CD14-positive monocyte (primary cell): ENCODE measurements around the gene C5orf22. TPM values are rescaled to one million over a fixed set of nuclear protein-coding genes. Genes with fewer than 3 reads are reported as not detected.
A peak's percentile ranks its signal among the peaks of the same experiment; 100 is the strongest.

Experiments
- DNase-seq, 3 donors: peaks; one replicate each; pipeline ENCODE4 v3.0.0-alpha.2; 2011 to 2022
- H2AFZ ChIP-seq: 2 replicates; pipeline ENCODE4 v1.6.0; 2012; ENCODE audit warnings: mild to moderate bottlenecking, low read depth, low read length, inconsistent platforms; ENCODE audit not compliant: insufficient read depth, poor library complexity, severe bottlenecking
- H3K27ac ChIP-seq, 2 donors: 1 replicate in 1 of 2; 2 replicates in 1 of 2; pipeline ENCODE4 v1.5.1; 2012 to 2013; ENCODE audit warnings: low read length in 2 of 2, control low read depth in 1 of 2, inconsistent platforms in 1 of 2, low read depth in 1 of 2, mild to moderate bottlenecking in 1 of 2
- H3K27me3 ChIP-seq, 2 donors: one replicate each; pipeline versions ENCODE4 v1.6.0 to v1.6.1; 2011 to 2013; ENCODE audit warnings: low read length in 2 of 2; ENCODE audit not compliant: control insufficient read depth in 2 of 2, insufficient read depth in 2 of 2
- H3K36me3 ChIP-seq, 2 donors: replicated peaks in 1 of 2; 1 replicate in 1 of 2; 2 replicates in 1 of 2; pipeline versions ENCODE4 v1.5.1 to v1.6.1; 2012 to 2013; ENCODE audit warnings: low read length in 2 of 2, control low read depth in 1 of 2, inconsistent platforms in 1 of 2, mild to moderate bottlenecking in 1 of 2; ENCODE audit not compliant: insufficient read depth in 2 of 2, control insufficient read depth in 1 of 2
- H3K4me1 ChIP-seq, 2 donors: 1 replicate in 1 of 2; 2 replicates in 1 of 2; pipeline versions ENCODE4 v1.5.1 to v1.6.1; 2012 to 2013; ENCODE audit warnings: low read length in 2 of 2, control low read depth in 1 of 2, inconsistent platforms in 1 of 2, mild to moderate bottlenecking in 1 of 2, moderate library complexity in 1 of 2; ENCODE audit not compliant: insufficient read depth in 2 of 2, control insufficient read depth in 1 of 2
- H3K4me2 ChIP-seq: replicated peaks from 2 replicates; pipeline ENCODE3; 2012; ENCODE audit warnings: low read length, moderate library complexity, mild to moderate bottlenecking; ENCODE audit not compliant: poor library complexity, severe bottlenecking; ENCODE audit errors: extremely low read depth
- H3K4me3 ChIP-seq, 3 experiments: fragments of 200-600 bp in 1 of 3; sonication (generic) in 1 of 3; replicated peaks in 1 of 3; 1 replicate in 2 of 3; 2 replicates in 1 of 3; pipeline ENCODE4 v1.5.1; 2011 to 2013; ENCODE audit warnings: low read length in 3 of 3, mild to moderate bottlenecking in 3 of 3, control low read depth in 2 of 3, low read depth in 2 of 3, inconsistent platforms in 1 of 3, moderate library complexity in 1 of 3
- H3K79me2 ChIP-seq: 2 replicates; pipeline ENCODE4 v1.6.0; 2012; ENCODE audit warnings: mild to moderate bottlenecking, control low read depth, inconsistent platforms, low read length, moderate library complexity; ENCODE audit not compliant: insufficient read depth
- H3K9ac ChIP-seq: 2 replicates; pipeline ENCODE4 v1.6.0; 2017; ENCODE audit warnings: low read length, mild to moderate bottlenecking; ENCODE audit not compliant: insufficient read depth, poor library complexity, severe bottlenecking
- H3K9me3 ChIP-seq, 2 donors: replicated peaks in 1 of 2; 1 replicate in 1 of 2; 2 replicates in 1 of 2; pipeline versions ENCODE4 v1.5.1 to v1.6.1; 2012 to 2013; ENCODE audit warnings: low read length in 2 of 2, control low read depth in 1 of 2; ENCODE audit not compliant: control insufficient read depth in 1 of 2, insufficient read depth in 1 of 2
- H4K20me1 ChIP-seq: 2 replicates; pipeline ENCODE4 v1.6.0; 2012; ENCODE audit warnings: mild to moderate bottlenecking, low read length, control low read depth, moderate library complexity; ENCODE audit not compliant: insufficient read depth
- H3K27ac Mint-ChIP-seq, 7 donors: one replicate each; pipeline ENCODE4 v1.8.0; 2020; ENCODE audit warnings: mild to moderate bottlenecking in 7 of 7, mixed read lengths in 7 of 7, moderate library complexity in 6 of 7, inconsistent platforms in 2 of 7
- H3K27me3 Mint-ChIP-seq, 3 donors: one replicate each; pipeline ENCODE4 v1.8.0; 2021 to 2022; ENCODE audit warnings: low read depth in 3 of 3, mild to moderate bottlenecking in 3 of 3, mixed read lengths in 3 of 3, moderate library complexity in 3 of 3, inconsistent platforms in 1 of 3
- H3K36me3 Mint-ChIP-seq, 2 donors: one replicate each; pipeline ENCODE4 v1.8.0; 2020; ENCODE audit warnings: mixed read lengths in 2 of 2, inconsistent platforms in 1 of 2, mild to moderate bottlenecking in 1 of 2
- H3K4me1 Mint-ChIP-seq: one replicate; pipeline ENCODE4 v1.8.0; 2020; ENCODE audit warnings: mild to moderate bottlenecking, mixed read lengths
- H3K4me3 Mint-ChIP-seq, 2 donors: one replicate each; pipeline ENCODE4 v1.8.0; 2020; ENCODE audit warnings: mild to moderate bottlenecking in 2 of 2, mixed read lengths in 2 of 2, moderate library complexity in 1 of 2
- H3K9me3 Mint-ChIP-seq, 7 donors: one replicate each; pipeline ENCODE4 v1.8.0; 2020 to 2022; ENCODE audit warnings: mixed read lengths in 7 of 7, mild to moderate bottlenecking in 6 of 7, moderate library complexity in 6 of 7, inconsistent platforms in 2 of 7
- WGBS: methylation state at CpG from one replicate; pipeline ENCODE4 v1.1.5; 2013; ENCODE audit warnings: missing lambda C conversion rate; ENCODE audit not compliant: insufficient coverage; 5-methylcytosine and 5-hydroxymethylcytosine counted together
- intact Hi-C, 2 donors: fragments of 100-400 bp; cut with micrococcal nuclease; formaldehyde crosslinking; loops; one replicate each; pipeline versions ENCODE4 v1.15.0 to v1.15.1; 2023
- polyA plus RNA-seq, 3 donors: library from polyadenylated mRNA; depleted of rRNA in 1 of 3; unstranded in 2 of 3; stranded (reverse) in 1 of 3; fragments of 300-500 nt in 2 of 3; fragments of >200 nt in 1 of 3; fragmentation: Illumina TruSeq in 2 of 3; gene quantifications; 1 replicate in 2 of 3; 2 replicates in 1 of 3; pipeline ENCODE4 v1.2.3, GENCODE V29; 2012 to 2021
- TF ChIP-seq, protein P1 (sequence below): fragments of 200-600 bp; IDR thresholded peaks from one replicate; pipeline ENCODE4 v1.8.0; 2022; ENCODE audit warnings: antibody characterized with exemption, mild to moderate bottlenecking

The C5orf22 gene
- polyA plus RNA-seq, 3 donors: 5.8 to 20.2 (median 19.9) TPM

DNA sequence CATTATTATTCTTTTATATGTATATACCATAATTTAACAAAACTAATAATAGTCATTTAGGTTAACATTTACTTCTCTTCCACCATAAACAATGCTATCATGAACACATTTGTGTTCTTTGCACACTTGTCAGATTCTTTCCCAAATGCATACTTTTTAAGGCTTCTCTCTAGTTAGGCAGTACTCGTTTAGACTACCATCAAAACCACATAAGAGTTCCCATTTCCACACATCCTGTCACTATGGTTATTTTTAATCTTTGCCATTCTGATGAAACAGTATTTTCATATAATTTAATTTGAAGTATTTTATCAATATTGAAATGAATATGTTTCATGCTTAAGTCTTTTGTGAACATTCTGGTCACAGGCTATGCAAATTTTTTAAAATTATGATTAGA lies 15.3 kb upstream of the C5orf22 start:
- Histone ChIP-seq H3K9ac (no peak overlapping the region), H2AFZ (no peak overlapping the region), H3K4me1 (peaks cover 0 to 6% of the 10 kb centered on the region in 2 donors), H4K20me1 (no peaks in the 10 kb centered on the region), H3K4me3 (no peak overlapping the region), H3K27me3 (no peaks in the 10 kb centered on the region), H3K36me3 (peaks cover 56 to 76% of the 10 kb centered on the region in 2 donors), H3K4me2 (no peak overlapping the region), H3K79me2 (no peaks in the 10 kb centered on the region), H3K9me3 (no peaks in the 10 kb centered on the region), H3K27ac (peak overlapping the region in 1 of 2 donors; percentile 11)
- TF ChIP-seq, protein P1, sequence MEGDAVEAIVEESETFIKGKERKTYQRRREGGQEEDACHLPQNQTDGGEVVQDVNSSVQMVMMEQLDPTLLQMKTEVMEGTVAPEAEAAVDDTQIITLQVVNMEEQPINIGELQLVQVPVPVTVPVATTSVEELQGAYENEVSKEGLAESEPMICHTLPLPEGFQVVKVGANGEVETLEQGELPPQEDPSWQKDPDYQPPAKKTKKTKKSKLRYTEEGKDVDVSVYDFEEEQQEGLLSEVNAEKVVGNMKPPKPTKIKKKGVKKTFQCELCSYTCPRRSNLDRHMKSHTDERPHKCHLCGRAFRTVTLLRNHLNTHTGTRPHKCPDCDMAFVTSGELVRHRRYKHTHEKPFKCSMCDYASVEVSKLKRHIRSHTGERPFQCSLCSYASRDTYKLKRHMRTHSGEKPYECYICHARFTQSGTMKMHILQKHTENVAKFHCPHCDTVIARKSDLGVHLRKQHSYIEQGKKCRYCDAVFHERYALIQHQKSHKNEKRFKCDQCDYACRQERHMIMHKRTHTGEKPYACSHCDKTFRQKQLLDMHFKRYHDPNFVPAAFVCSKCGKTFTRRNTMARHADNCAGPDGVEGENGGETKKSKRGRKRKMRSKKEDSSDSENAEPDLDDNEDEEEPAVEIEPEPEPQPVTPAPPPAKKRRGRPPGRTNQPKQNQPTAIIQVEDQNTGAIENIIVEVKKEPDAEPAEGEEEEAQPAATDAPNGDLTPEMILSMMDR: no peak
- Mint-ChIP-seq H3K27me3 (no peaks in the 10 kb centered on the region), H3K9me3 (no peaks in the 10 kb centered on the region), H3K36me3 (peaks cover 55 to 68% of the 10 kb centered on the region in 2 donors), H3K27ac (no peak overlapping the region), H3K4me3 (no peak overlapping the region), H3K4me1 (peaks cover 8% of the 10 kb centered on the region)
- WGBS: no CpG with 5 or more reads among the region's 1 CpG
- intact Hi-C loops: no loop called here
- no peak for DNase-seq

DNA sequence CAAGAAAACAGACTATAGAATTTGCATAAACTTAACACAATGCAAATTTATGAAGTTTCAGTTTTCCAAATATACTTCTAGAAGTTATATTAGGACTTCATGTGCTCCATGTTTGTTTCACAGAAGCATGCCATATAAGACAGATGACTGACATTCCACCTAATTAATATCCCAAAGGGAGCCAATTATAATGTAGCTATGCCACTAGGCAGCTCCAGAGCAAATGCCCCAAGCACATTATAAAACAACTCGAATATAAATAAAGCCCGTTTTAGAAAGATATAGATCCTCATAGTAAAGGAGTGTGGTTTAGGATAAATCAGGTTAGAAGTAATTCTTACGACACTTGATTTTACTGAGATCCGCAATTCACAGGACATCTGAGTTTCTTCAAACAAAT lies 9.1 kb upstream of the C5orf22 start:
- peaks cover 3% of the 10 kb centered on the region for H3K79me2 ChIP-seq
- peaks cover 68 to 76% of the 10 kb centered on the region in 2 donors for H3K36me3 Mint-ChIP-seq
- intact Hi-C loops: no loop called here
- no peak overlapping the region for H3K4me2 ChIP-seq
- H3K9ac ChIP-seq: no peak overlapping the region
- H3K36me3 ChIP-seq: peaks cover 62 to 89% of the 10 kb centered on the region in 2 donors
- H3K27ac Mint-ChIP-seq: no peak overlapping the region
- no CpG with 5 or more reads among the region's 4 CpGs for WGBS
- no peak overlapping the region for H3K4me3 ChIP-seq
- no peaks in the 10 kb centered on the region for H4K20me1 ChIP-seq
- H2AFZ ChIP-seq: no peak overlapping the region
- DNase-seq: no peak
- H3K27ac ChIP-seq: no peak overlapping the region
- H3K9me3 ChIP-seq: no peaks in the 10 kb centered on the region
- no peak overlapping the region for H3K4me3 Mint-ChIP-seq
- no peaks in the 10 kb centered on the region for H3K9me3 Mint-ChIP-seq
- H3K4me1 Mint-ChIP-seq: no peaks in the 10 kb centered on the region
- peaks cover 0 to 2% (median 0%) of the 10 kb centered on the region in 3 donors for H3K27me3 Mint-ChIP-seq
- TF ChIP-seq, protein P1: no peak
- no peaks in the 10 kb centered on the region for H3K4me1 ChIP-seq
- H3K27me3 ChIP-seq: no peaks in the 10 kb centered on the region
